Activated CD4-positive, alpha-beta T cell treated with anti-CD3 and anti-CD28 coated beads, Interleukin-2, amount 50 U/mL, for 4 hours (primary cell): Measurements from ENCODE around the gene PKNOX2.
"Not testable (repeated sequence)": the region's sequence is repeated elsewhere in the genome, so short reads cannot be mapped to it uniquely, and the experiment has no call there.

Experiments
- DNase-seq, 2 experiments: peaks; one replicate each; pipeline ENCODE4 v3.0.0-alpha.2; 2020

Gene PKNOX2

DNA sequence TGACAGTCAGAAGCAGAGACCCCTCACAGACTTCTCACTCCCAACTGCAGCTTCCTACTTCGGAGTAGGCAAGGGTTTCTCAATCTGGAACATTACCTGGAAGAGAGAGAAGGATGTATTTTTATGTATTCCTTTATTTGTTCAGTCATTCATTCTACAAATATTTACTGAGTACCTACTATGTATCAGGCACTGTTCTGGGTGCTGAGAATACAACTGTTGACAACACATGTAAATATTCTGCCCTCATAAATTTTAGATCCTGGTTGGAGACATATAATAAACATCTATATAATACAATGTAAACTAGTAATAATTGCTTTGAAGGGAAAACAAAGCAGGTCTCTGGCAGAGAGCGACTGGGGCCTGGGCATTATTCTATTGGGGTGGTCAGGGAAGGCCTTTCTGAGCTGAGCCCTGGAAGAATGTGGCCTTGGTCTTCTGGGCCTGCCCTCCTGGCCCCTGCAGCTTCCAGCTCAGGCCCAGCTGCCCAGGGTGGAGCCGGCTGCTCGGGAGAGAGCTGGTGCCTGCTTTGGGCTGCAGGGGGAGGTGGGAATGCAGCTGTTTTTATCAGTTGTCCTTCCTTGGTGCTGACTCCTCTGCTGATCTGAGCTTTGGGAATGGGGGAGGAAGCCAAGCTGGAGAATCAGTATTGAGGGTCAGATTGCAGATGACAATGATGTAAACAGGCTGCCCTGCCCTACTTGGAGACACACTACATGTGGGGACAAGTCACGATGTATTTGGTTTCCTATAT, 46.8 kb downstream of the PKNOX2 start:
- DNase-seq, result no peak

DNA sequence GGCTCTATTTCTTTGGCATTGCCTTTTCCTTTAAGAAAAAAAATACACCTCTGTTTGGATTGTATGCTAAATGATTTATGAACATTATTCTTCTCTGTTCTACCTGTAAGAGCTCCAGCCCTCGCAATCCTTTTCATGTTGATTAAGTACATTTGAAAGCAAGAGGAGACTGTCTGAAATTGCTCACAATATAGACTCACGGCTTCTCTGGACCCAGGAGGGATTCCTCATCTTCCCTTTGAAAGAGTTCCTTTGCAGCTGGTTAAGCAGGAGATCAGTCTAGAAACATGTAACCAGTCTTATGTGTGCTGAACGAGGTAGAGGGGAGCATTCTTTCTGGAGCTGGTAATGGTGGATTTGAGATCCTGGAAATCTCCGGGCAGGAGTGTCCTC, 47.4 kb downstream of the PKNOX2 start:
- no peak for DNase-seq

DNA sequence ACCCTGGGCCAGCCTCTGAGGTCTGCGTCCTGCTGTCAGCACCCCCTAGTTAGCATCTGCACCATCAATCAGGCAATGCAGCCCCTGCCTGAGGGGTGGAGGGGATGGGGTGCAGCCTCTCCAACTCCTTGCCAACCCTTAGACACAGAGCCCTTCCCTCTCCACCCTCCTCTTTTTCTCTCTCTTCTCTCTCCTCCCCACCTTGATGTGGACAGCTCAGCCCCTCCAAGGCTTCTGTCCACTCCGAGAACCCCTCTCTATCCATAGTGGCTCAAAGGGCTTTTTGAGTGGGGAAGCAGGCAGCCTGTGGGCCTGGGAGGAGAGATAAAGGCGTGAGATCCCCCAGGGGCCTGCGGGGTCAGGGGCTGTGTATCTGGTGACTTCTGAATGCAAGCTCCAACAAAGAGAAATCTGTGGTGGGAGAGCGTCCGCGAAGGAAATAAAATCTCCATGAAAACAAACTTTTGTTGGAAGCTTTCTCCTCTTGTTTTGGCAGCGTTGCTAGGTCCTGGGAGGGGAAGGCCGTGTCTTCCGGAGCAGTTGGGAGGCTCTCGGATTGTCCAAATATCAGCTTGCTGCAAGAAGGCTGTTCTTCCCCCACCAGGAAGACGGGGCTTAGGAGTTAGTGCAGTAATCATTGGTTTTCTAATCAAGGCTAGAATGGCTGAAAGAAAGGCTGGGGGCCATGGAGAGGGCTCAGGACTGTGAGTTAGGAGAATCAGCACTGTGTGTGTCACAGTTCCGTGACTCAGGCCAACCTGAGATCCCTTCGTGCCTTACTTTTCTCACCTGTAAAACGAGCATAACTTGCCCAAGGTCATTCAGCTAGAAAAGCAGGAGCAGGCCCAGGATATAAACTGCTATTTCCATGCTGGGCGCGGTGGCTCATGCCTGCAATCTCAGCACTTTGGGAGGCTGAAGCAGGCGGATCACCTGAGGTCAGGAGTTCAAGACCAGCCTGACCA, 50.3 kb downstream of the PKNOX2 start:
- no peak for DNase-seq

DNA sequence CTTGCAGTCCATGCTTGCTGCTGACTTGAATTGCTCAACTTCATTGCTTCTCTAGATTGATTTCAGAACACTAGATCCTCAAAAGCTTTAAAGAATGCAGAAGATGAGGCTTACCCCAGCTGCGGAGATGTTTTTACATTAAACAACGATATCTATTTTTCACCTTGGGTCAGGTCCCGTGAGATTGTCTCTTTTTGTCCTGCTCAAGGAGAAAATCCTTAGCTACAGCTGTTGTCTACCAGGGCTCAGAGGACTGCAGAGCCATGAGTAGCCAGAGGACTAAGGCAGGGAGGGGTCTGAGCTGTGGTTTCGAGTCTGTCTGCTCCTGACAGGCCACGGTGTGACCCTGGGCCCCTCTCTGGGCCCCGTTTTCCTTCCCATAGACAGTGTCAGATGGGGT, 51.4 kb downstream of the PKNOX2 start:
- no peak for DNase-seq

DNA sequence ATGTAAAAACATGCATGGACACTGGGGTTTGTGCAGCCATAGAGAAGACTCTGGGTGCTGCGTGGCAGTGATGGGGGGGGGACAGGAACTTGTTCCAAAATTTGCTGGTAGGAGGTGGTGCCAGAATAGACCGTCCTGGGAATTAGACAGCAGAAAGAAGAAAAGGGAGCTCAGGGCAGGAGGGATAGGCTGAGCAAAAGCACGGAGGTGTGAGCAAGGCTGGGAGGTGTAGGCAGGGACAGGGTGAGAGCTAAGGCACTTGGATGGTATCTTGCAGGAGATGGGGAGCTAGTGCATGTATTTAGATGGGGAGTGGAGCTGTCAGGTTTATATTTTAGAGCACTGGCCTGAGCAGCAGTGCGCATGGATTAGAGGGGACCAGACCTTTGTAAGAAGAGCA, 53.8 kb downstream of the PKNOX2 start:
- no peak for DNase-seq

DNA sequence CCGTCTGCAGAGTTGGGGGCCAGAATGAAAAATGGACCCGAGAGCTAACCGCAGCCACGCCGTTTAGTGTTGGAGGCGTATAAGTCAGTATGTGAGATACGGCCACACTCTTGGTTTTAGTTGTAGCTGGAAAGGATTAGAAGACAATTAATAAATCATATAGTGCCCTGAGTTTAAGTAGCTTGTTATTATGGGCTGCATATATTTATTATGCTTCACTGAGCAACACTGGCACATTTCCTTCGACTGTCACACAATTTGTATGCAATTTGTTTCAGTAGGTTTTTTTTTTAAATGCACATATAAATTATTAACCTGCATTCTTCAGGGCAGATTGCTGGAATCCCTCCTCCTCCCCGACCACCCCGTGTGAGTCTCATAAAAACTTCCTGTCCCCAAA, 56.9 kb downstream of the PKNOX2 start:
- no peak for DNase-seq

DNA sequence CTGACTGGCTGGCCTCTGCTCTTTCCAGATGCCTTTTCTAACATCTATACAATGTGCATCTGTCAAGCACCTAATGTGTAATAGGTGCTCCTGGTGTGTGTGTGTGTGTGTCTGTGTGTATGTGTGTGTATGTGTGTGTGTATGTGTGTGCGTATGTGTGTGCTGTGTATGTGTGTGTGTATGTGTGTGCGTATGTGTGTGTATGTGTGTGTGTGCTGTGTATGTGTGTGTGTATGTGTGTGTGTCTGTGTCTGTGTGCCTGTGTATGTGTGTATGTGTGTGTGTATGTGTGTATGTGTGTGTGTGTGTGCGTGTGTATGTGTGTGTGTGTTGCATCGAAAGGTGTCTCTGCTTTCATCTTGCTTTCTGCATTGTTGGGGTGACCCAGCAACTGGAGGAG, 57.9 kb downstream of the PKNOX2 start:
- no peak for DNase-seq

DNA sequence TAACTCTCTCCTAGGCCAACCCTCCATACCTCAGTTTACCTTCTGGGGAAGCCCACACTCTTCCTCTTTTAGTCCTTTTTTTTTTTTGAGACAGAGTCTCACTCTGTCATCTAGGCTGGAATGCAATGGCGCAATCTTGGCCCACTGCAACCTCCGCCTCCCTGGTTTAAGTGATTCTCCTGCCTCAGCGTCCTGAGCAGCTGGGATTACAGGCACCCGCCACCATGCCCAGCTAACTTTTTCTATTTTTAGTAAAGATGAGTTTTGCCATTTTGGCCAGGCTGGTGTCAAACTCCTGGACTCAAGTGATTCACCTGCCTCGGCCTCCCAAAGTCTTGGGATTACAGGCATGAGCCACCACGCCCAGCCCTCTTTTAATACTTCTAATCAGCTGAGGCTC, 58.6 kb downstream of the PKNOX2 start:
- DNase-seq, result not testable (repeated sequence)

DNA sequence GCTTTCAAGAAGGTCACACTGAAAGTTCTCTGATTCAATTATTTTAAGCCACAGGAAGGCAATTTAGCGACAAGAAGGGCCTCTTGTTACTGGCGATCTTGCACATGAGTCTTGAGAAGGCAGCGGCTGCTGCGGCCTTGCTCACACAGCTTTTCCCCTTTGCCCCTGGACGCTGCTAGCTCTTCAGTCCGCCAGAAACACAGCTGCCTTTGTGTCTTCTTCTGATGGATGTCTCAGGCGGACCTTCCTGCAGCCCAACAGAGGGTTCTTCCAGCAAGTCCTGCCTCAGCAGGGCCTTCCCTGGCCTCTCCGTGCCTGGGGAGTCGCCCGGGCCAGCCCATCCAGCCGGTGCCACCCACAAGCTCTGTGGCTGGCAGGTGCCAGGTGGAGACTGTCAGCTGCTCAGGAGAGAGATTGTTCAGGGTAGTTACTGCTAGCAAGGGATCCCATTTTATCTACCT, 59.4 kb downstream of the PKNOX2 start:
- DNase-seq, result no peak

DNA sequence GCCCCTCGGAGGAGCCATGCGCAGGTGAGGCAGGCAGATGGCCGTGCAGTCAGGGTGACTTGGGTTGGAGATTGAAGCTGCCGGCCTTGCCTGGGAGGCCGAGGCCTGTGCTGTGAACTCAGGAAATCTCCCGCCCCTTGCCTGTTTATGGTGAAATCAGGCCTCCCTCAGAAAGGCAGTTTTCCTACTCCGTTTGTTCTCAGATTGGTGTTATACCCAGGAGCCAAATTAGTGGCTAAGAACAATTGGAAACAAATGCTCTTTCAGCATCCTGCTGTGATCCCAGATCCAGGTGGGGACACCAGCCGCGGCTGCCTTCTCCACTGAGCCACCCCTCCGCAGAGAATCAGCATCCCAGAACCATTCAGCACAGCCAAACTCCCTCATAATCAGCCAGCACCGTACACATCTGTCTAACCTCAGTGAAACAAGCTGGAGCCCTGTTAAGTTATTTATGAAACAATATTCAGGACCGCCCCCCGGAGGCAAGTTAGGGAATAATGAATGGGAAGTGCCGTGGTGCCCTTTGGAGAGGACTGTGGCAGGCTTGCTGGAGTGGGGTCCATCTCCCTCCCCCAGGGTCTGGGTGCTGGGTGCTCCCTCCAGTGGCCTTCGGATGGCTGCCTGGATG, 60.0 kb downstream of the PKNOX2 start:
- DNase-seq, result no peak

DNA sequence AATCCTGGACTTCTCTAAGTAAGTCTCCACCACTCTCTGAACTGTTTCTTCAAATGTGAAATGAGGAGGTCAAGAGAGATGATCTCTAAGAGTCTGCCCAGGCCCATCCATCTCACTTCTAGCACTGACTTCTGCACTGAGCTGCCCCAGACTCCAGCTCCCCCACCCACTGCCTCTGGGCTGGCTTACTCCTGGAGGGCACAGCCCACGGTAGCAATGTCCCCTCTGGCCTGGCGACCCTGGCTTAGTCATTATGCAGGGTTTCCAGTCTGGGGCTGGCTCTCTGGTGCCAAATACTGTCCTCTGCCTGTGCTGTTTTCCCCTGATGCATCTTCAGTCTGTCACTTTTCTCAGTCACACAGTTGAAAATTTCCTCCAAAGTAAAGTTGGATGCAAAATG, 60.9 kb downstream of the PKNOX2 start:
- no peak for DNase-seq

DNA sequence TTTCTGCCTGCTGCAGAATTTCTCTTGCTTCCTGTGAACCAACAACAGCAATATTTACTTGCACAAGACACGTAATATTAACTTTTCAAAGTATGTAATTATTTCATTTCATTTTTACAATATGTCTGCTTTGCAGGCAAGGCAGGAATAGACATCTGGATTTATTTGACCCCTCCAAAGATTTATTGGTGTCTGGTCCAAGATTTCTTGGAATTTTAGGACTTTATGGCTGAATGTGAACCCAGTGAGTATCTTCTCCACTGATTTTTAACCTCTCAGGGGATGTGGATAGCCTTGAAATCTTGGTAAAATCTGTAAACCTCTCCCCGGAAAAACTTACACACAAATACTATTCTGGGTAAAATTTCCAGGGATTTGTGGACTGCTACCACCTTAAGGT, 61.5 kb downstream of the PKNOX2 start:
- no peak for DNase-seq

DNA sequence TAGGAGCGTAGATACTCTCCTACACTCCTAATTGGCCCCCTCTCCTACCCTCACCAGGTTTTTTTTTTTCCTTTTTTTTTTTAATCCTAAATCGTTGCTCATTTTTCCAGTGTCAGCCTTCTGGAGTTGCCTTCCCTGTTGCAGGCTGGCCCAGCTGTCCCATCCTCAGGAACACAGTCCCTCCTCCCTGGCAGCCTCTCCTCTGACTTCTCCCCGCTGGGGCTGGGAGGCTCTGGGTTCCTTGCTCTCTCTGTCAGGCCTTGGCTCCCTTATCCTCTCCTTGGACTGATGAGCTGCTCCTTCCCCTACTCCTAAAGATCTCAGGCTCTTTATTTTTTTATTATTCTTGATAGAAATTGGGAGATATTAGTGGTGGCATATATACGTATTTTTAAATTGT, 62.2 kb downstream of the PKNOX2 start:
- DNase-seq, result no peak

DNA sequence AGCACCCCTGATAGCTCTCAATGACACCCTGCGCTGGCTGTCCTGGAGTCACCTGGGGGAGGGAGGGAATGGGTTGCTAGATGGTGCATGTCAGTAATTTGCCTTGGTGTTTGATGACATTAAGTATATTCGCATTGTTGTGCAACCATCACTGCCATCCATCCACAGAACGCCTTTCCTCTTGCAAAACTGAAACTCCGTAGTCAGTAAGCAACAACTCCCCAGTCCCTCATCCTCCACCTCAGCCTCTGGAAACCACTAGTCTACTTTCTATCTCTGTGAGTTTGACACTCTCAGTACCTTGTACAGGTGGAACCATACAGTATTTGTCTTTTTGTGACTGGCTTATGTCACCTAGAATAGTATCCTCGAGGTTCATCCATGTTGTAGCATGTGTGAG, 62.6 kb downstream of the PKNOX2 start:
- DNase-seq, result no peak

DNA sequence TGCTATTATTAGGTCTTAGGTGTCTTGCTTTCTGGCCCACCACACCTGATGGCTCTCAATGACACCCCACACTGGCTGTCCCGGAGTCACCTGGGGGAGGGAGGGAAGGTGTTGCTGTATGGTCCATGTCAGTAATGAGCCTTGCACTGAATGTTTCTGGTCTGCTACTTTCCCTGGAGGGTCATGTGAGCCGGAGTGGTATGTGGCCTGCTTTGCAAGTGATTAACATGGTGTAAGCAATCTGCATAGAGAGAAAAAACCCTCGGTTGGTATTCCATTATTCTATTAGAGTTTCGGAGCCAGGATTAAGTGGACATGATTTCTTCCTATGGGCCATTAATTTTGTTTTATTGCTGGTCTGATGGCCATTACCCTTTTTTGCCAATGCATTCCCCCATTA, 63.9 kb downstream of the PKNOX2 start:
- DNase-seq, result no peak

DNA sequence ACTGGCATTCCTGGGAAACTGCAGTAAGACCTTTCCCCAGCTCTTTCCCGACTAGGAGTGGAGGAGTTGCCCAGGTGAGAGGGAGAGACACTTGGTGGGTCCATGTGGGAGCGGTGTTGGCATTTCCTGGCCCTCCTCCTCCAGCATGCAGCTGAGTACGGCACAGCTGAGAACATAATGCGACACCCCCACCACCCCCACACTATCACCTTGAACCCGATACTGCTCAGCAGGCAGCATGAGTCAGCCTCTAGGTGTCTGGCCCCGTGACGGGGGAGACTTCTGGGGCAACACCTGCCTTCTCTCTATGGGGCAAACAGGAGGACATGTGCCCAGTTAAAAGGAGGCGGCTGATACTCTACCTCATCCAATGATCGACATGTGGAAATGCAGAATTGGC, 64.4 kb downstream of the PKNOX2 start:
- no peak for DNase-seq

DNA sequence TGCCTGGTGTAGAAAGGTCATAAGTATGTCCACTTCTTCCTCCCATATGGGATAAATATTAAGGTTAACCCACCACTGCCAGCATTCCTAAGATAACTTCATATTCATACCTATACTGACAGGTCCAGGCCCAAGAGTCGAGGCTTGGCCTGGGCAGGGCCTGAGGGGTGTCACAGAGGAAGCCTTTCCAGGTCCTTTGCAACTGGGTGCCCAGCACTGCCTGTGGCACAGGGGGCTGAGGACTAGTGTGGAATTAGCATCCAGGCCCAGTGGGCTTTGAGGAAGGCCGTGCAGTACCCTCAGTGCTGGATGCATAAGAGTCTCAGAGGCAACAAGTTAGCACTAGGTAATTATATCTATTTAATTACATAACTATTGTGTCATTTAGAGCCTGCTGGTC, 65.4 kb downstream of the PKNOX2 start:
- no peak for DNase-seq

DNA sequence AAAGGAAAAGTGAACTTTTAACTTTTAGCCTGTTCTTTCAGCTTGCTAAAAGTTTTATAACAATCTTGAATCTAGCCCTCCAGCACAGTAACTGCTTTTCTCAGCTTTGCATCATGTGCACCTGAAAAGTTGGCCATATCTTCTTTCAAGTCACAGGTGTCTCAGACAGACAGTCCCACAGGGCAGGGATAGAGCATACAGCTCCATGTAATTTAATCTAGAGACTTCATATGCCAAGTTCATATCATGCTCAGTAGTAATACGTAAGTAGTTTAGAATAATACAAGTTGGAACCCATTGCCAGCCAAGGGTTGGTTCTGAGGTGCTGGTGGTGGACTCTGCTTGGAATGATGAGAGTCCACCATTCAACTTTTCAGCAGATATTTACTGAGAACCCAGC, 68.6 kb downstream of the PKNOX2 start:
- DNase-seq, result no peak

DNA sequence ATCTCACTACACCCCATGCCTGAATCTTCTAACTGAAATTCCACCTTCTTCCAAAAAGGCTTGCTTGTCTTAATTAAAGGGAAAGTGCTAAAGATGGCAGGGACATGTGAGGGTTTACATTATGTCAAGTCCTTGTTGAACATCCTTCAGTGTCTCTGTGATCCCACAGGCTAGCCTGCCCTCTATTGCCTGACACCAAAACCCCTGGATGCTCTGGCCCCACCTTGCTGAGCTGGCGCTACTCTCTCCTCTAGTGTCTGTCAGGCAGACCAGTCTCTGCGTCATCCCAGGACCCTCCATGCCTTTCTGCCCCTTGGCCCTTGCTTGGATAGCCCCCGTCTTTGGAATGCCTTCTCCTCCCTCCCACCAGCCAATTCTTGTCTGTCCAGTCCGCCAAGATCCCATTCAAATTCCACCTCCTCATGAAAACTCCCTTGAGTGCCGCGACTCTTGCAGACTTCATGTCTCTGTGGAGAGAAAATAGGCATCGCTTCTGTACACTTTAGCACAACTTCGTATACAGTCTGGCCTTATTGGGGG, 69.3 kb downstream of the PKNOX2 start:
- DNase-seq, result no peak

DNA sequence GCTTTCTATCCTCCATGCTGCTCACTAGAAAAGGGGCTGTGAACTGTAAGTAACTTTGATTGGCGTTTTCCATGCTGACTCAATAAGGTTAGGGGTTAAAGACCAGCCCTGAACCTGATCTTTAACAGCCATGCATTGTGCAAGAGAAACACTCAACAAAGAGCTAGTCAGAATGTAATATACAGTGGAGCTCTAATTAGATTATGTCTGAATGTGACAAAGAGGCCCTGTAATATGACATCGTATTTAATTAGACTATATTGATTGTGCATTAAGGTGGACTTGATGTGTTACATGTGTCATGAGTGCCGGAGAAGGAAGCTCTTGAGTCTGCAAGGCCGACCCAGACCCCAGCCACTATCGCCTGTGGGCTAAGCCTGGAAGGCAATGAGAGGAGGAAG, 70.5 kb downstream of the PKNOX2 start:
- no peak for DNase-seq

DNA sequence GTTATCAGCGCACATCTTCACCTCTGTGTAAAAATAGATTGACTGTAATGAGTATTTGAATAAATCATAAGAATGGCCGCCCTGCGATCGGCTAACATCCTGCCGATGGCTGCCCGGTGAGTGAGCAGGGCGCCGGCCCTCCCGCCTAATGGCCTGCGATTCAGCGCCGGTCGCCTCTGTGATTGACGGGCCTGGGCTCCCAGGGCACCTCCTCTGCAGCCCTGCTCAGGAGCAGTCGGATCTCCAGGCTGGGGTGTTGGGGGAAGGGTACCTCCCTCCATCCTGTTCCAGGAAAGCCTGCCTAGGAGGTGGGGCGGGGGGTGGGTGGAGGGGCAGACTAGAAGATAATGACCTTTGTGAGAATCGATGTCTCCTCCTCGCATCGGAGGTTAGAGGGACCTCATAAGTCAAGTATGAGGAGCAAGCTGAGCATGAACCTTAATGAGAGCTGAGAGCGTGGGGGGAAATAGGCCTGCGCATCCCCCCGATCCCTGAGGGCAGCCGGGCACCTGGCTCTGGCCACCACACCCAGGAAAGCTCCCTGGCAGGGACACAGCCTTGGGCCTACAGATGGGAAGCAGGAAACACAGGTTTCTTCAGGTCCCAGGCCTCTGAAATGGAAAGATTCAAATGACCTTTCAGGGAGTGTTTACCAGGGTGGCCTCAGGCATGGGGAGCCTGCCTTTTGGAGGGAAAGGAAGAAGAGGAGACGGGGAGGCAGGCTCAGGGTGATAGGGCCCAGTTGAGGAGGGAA, 71.7 kb downstream of the PKNOX2 start:
- DNase-seq, result no peak
